ENCODE results near the gene MTFMT.

Gene MTFMT

GRCh38 chr15:65060641-65061397 is 31.4 kb upstream of the MTFMT start:
- peaks cover 35% of the 10 kb centered on the region for H3K36me3 ChIP-seq (ENCODE audit: control insufficient read depth, insufficient read depth, low read length)
- peaks cover under 1% of the 10 kb centered on the region; the same call in 1 of the 2 replicates for H3K4me1 ChIP-seq (ENCODE audit: control insufficient read depth, insufficient read depth, low read length)

DNA sequence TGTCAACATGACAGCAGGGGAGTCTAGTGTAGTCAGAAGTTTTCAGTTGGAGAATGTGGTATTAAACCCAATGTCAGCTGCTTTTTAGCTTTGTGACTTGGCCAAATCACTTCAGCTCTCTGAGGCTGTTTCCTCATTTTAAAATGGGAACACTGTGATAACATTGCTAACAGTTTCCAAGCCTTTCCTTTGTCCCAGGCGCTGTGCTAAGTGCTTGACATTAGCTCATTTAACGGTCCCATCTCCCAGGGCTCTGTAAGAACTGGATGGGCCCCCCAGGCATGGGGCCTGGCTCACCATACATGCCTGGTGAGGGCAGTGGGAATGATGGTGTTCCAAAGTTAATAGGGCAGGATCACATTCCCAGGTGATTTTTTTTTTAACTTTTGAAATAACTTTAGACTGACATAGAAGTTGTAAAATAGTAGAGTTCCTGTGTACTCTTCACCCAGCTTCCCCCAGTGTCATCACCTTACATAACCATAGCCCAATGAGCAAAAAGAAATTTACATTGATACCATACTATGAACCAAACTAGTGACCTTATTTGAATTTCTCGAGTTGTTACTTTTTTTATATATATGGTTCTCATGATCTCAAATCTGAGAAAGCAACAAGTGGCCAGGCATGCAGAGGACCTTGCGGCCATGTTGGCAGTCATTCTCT is 30.6 kb upstream of the MTFMT start:
- Histone ChIP-seq H3K36me3 (ENCODE audit: control insufficient read depth, insufficient read depth, low read length) (peaks cover 41% of the 10 kb centered on the region), H3K4me3 (ENCODE audit: low read depth, low read length) (no peak overlapping the region), H3K9me3 (ENCODE audit: control insufficient read depth, insufficient read depth, low read depth, low read length) (no peaks in the 10 kb centered on the region), H3K27me3 (ENCODE audit: control insufficient read depth, insufficient read depth, low read length) (no peaks in the 10 kb centered on the region), H3K9ac (ENCODE audit: low read length) (no peak overlapping the region), H3K4me1 (ENCODE audit: control insufficient read depth, insufficient read depth, low read length) (no peaks in the 10 kb centered on the region; the same call in 1 of the 2 replicates), H3K27ac (ENCODE audit: low read depth, low read length) (no peak overlapping the region)

More at GRCh38 chr15:65060641-65061397, 31.4 kb upstream of the MTFMT start:
- no peak overlapping the region for H3K9ac ChIP-seq (ENCODE audit: low read length)
- no peaks in the 10 kb centered on the region for H3K27me3 ChIP-seq (ENCODE audit: control insufficient read depth, insufficient read depth, low read length)
- H3K9me3 ChIP-seq (ENCODE audit: control insufficient read depth, insufficient read depth, low read depth, low read length) = no peaks in the 10 kb centered on the region
- H3K4me3 ChIP-seq (ENCODE audit: low read depth, low read length) = no peak overlapping the region
- no peak overlapping the region for H3K27ac ChIP-seq (ENCODE audit: low read depth, low read length)

DNA sequence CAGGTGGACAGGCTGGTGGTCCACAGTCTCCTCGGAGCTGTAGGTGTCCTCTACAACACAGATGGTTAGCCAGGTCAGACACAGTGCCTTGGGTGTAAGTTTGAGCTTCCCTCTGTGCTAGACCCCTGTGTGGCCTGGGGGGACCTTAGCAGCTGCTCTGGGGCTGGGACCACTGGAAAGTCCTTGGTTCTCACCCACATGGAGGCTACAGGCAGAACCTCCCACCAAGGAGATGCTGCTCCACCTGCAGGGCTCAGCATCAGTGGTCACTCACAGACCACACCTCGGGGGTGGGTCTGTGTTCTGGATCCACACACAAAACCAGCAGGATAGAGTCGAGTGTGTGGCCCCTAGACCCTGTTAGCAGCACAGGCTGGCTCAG is 29.9 kb upstream of the MTFMT start:
- H3K27ac ChIP-seq (ENCODE audit: low read depth, low read length) = no peak overlapping the region
- H3K4me3 ChIP-seq (ENCODE audit: low read depth, low read length) = no peak overlapping the region
- H3K36me3 ChIP-seq (ENCODE audit: control insufficient read depth, insufficient read depth, low read length) = peaks cover 46% of the 10 kb centered on the region
- H3K4me1 ChIP-seq (ENCODE audit: control insufficient read depth, insufficient read depth, low read length) = no peaks in the 10 kb centered on the region
- H3K27me3 ChIP-seq (ENCODE audit: control insufficient read depth, insufficient read depth, low read length) = no peaks in the 10 kb centered on the region
- no peak overlapping the region for H3K9ac ChIP-seq (ENCODE audit: low read length)
- no peaks in the 10 kb centered on the region for H3K9me3 ChIP-seq (ENCODE audit: control insufficient read depth, insufficient read depth, low read depth, low read length)

DNA sequence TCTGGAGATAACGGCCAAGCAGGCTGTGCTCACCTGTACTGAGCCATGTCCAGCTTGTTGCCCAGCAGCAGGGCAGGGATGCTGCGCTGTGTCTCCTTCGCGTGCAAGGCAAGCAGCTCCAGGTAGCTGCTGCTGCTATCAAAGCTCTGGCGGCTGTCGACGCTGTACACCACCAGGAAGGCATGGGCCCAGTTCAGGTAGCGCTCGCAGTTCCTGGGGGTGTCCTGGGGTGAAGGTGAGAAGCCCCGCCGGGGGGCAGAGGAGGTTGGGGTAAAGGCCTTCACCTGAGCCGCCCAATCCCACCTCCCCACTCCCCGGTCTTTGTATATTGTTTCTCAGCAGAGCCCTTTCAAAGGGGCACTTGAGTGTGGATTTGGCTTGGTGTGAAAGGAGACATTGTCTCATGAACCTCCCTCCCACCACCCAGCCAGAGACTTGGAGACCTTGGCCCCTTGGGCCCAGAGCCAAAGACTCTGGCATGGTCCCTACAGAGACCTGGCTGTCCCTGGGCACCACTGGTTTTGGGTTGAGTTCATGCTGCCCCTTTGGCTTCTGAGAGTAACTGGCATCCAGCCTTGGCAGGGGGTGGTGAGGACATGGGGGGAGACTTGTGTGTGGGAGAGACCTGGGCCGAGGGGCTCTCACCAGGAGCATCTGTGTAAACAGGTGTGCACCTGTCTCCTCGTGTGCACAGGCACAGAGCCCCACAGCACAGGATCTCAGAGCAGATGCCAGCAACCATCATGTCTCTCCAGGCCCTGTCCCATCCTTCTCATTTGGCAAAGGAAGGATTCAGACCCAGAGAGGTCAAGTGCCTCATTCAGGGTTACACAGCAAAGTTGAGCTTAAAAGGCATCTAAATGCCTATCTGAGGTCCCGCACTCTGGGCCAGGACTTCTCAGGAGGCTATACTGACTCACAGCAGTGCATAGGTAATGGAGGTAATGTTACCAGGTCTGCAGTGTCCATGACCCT is 29.2 kb upstream of the MTFMT start:
- Histone ChIP-seq H3K9ac (ENCODE audit: low read length) (no peak overlapping the region), H3K27me3 (ENCODE audit: control insufficient read depth, insufficient read depth, low read length) (no peaks in the 10 kb centered on the region), H3K9me3 (ENCODE audit: control insufficient read depth, insufficient read depth, low read depth, low read length) (no peaks in the 10 kb centered on the region), H3K36me3 (ENCODE audit: control insufficient read depth, insufficient read depth, low read length) (peaks cover 48% of the 10 kb centered on the region), H3K27ac (ENCODE audit: low read depth, low read length) (no peak overlapping the region), H3K4me1 (ENCODE audit: control insufficient read depth, insufficient read depth, low read length) (no peaks in the 10 kb centered on the region), H3K4me3 (ENCODE audit: low read depth, low read length) (no peak overlapping the region)

DNA sequence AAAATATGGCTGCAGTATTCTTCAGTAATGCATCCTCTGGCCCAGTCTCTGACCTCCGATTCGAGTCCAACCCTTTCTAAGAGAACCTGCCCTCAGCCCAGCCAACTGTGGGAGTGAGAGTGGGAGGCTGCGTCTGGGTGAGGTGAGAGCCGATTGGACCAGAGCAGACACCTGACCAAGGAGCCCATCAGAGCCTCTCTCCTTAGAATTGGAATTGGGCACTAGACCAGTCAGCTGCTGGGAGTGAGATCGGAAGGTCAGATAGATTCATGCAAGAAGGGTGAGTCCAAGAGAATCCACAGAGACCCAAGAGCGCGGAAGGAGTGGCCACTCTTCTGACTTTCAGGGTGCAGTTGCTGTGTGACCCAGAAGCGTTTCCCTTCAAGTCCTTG is 28.1 kb upstream of the MTFMT start:
- Histone ChIP-seq H3K4me3 (ENCODE audit: low read depth, low read length) (no peak overlapping the region), H3K4me1 (ENCODE audit: control insufficient read depth, insufficient read depth, low read length) (no peaks in the 10 kb centered on the region), H3K36me3 (ENCODE audit: control insufficient read depth, insufficient read depth, low read length) (peaks cover 52% of the 10 kb centered on the region), H3K27me3 (ENCODE audit: control insufficient read depth, insufficient read depth, low read length) (no peaks in the 10 kb centered on the region), H3K27ac (ENCODE audit: low read depth, low read length) (no peak overlapping the region), H3K9me3 (ENCODE audit: control insufficient read depth, insufficient read depth, low read depth, low read length) (no peaks in the 10 kb centered on the region), H3K9ac (ENCODE audit: low read length) (no peak overlapping the region)

GRCh38 chr15:65056868-65057548 is 27.6 kb upstream of the MTFMT start:
- H3K4me1 ChIP-seq (ENCODE audit: control insufficient read depth, insufficient read depth, low read length) = no peaks in the 10 kb centered on the region
- H3K36me3 ChIP-seq (ENCODE audit: control insufficient read depth, insufficient read depth, low read length) = peaks cover 52% of the 10 kb centered on the region
- H3K27me3 ChIP-seq (ENCODE audit: control insufficient read depth, insufficient read depth, low read length) = no peaks in the 10 kb centered on the region
- H3K4me3 ChIP-seq (ENCODE audit: low read depth, low read length) = no peak overlapping the region
- H3K9ac ChIP-seq (ENCODE audit: low read length) = no peak overlapping the region
- H3K27ac ChIP-seq (ENCODE audit: low read depth, low read length) = no peak overlapping the region
- H3K9me3 ChIP-seq (ENCODE audit: control insufficient read depth, insufficient read depth, low read depth, low read length) = no peaks in the 10 kb centered on the region

GRCh38 chr15:65056106-65056505 is 26.7 kb upstream of the MTFMT start:
- Histone ChIP-seq H3K9ac (ENCODE audit: low read length) (no peak overlapping the region), H3K9me3 (ENCODE audit: control insufficient read depth, insufficient read depth, low read depth, low read length) (no peaks in the 10 kb centered on the region), H3K4me1 (ENCODE audit: control insufficient read depth, insufficient read depth, low read length) (no peaks in the 10 kb centered on the region), H3K27ac (ENCODE audit: low read depth, low read length) (no peak overlapping the region), H3K27me3 (ENCODE audit: control insufficient read depth, insufficient read depth, low read length) (no peaks in the 10 kb centered on the region), H3K4me3 (ENCODE audit: low read depth, low read length) (no peak overlapping the region), H3K36me3 (ENCODE audit: control insufficient read depth, insufficient read depth, low read length) (peaks cover 52% of the 10 kb centered on the region)

DNA sequence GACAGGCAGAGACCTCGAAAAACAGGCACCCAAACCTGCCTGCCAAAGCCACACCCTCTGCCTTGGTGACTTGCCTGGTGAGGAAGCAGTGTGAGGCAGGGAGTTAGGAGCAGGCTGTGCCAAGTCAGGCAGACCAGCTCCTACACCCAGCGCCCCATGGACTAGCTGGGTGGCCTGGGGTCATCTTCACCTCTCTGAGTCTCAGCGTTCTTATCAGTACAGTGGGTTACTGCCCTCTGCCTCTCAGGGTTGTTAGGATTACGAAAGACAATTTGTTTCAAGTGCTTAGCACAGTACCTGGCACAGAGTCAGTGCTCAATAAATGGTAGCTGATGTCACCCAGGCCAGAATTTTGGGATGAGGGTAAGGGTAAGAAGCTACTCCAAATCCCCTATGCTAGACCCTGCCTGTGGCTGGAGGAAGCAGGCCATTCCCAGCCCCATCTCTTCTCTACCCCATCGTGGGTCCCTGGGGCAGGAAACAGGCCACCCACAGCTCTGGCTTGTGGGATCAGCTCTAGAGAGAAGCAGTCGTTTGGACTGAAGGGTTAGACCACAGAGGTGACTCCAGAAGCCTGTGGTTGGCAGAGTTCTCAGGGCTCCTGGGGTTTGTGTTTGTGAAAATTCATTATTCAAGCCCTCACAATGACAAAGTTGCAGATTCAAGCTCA is 25.9 kb upstream of the MTFMT start:
- Histone ChIP-seq H3K27ac (ENCODE audit: low read depth, low read length) (no peak overlapping the region), H3K36me3 (ENCODE audit: control insufficient read depth, insufficient read depth, low read length) (peaks cover 49% of the 10 kb centered on the region), H3K9ac (ENCODE audit: low read length) (no peak overlapping the region), H3K27me3 (ENCODE audit: control insufficient read depth, insufficient read depth, low read length) (no peaks in the 10 kb centered on the region), H3K4me3 (ENCODE audit: low read depth, low read length) (no peak overlapping the region), H3K9me3 (ENCODE audit: control insufficient read depth, insufficient read depth, low read depth, low read length) (no peaks in the 10 kb centered on the region), H3K4me1 (ENCODE audit: control insufficient read depth, insufficient read depth, low read length) (no peaks in the 10 kb centered on the region)

GRCh38 chr15:65054333-65055200 is 25.1 kb upstream of the MTFMT start:
- H3K36me3 ChIP-seq (ENCODE audit: control insufficient read depth, insufficient read depth, low read length) = peaks cover 49% of the 10 kb centered on the region
- no peak overlapping the region for H3K27ac ChIP-seq (ENCODE audit: low read depth, low read length)
- H3K9ac ChIP-seq (ENCODE audit: low read length) = no peak overlapping the region
- no peak overlapping the region for H3K4me3 ChIP-seq (ENCODE audit: low read depth, low read length)
- no peaks in the 10 kb centered on the region for H3K27me3 ChIP-seq (ENCODE audit: control insufficient read depth, insufficient read depth, low read length)
- H3K4me1 ChIP-seq (ENCODE audit: control insufficient read depth, insufficient read depth, low read length) = no peaks in the 10 kb centered on the region
- no peaks in the 10 kb centered on the region for H3K9me3 ChIP-seq (ENCODE audit: control insufficient read depth, insufficient read depth, low read depth, low read length)
